22Rv1 (cell line): ENCODE data around the gene CIAO2B.
"Not testable (repeated sequence)": the region's sequence is repeated elsewhere in the genome, so short reads cannot be mapped to it uniquely, and the experiment has no call there.

ENCODE experiments used
- H3K27ac ChIP-seq: fragments of 450-650 bp; 2 replicates; pipeline ENCODE4 v1.5.1; 2017
- CTCF ChIP-seq: fragments of 450-650 bp; IDR thresholded peaks from 2 replicates; pipeline ENCODE4 v1.5.1; 2017; ENCODE audit warnings: mild to moderate bottlenecking
- ZFX ChIP-seq: fragments of 450-650 bp; IDR thresholded peaks from 2 replicates; pipeline ENCODE4 v1.6.1; 2017; ENCODE audit warnings: antibody characterized with exemption, borderline replicate concordance

CIAO2B gene

GRCh38 chr16:66898207-66898606 is 36.0 kb downstream of the CIAO2B start:
- H3K27ac ChIP-seq = no peak overlapping the region
- TF ChIP-seq ZFX = no peak
- no peak for TF ChIP-seq CTCF

GRCh38 chr16:66896682-66897081 is 37.5 kb downstream of the CIAO2B start:
- H3K27ac ChIP-seq = not testable (repeated sequence)

GRCh38 chr16:66895999-66896398 is 38.2 kb downstream of the CIAO2B start:
- H3K27ac ChIP-seq = no peak overlapping the region
- TF ChIP-seq CTCF (no peak), ZFX (no peak)

- no peak overlapping the region for H3K27ac ChIP-seq
- TF ChIP-seq CTCF = no peak
- no peak for TF ChIP-seq ZFX
Measured at GRCh38 chr16:66895689-66895979, 38.6 kb downstream of the CIAO2B start.

GRCh38 chr16:66894948-66895688 is 39.1 kb downstream of the CIAO2B start:
- H3K27ac ChIP-seq = no peak overlapping the region
- peak; percentile 84 for TF ChIP-seq CTCF
- no peak for TF ChIP-seq ZFX

GRCh38 chr16:66894055-66894454 is 40.1 kb downstream of the CIAO2B start:
- no peak for TF ChIP-seq CTCF
- TF ChIP-seq ZFX = no peak
- H3K27ac ChIP-seq = no peak overlapping the region

GRCh38 chr16:66891797-66892196 is 42.4 kb downstream of the CIAO2B start:
- no peak overlapping the region for H3K27ac ChIP-seq
- TF ChIP-seq ZFX (no peak), CTCF (no peak)

GRCh38 chr16:66891360-66891759 is 42.8 kb downstream of the CIAO2B start:
- TF ChIP-seq CTCF (no peak), ZFX (no peak)
- no peak overlapping the region for H3K27ac ChIP-seq
